ENCODE results near the gene PLET1.

The PLET1 gene

DNA sequence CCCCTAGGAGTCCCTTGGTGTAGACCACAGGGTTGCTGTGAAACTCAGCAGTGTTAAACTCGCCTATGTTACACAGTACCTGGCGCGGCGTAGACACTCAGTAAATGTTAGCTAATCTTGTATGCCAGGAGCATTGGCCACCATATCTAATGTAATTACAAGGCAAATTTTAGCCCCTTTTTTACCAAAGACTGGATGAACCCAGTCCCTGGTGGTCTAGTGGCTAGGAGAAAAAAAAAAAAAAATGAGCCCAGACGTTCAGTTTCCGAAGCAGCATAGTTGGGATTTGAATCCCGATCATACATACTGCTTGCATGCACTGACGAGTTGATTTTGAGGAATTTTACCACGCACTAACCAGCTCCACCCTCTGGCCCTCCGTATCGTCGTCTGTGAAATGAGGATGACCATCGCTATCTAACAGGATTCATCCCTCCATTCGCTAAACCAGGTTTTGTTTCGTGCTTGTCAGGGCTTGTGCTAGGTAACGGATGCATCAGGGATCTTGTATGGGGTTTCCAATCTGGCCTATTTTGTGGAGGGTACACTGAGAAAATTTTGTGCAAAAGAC is 33.7 kb downstream of the PLET1 start:
- Histone ChIP-seq H3K4me3 (ENCODE audit: low read length) (peak overlapping the region; percentile 82; the same call in 1 of the 2 replicates), H3K4me1 (ENCODE audit: control insufficient read depth, insufficient read depth, low read length) (no peaks in the 10 kb centered on the region)
- no peak for DNase-seq (ENCODE audit: low read depth, low spot score)

DNA sequence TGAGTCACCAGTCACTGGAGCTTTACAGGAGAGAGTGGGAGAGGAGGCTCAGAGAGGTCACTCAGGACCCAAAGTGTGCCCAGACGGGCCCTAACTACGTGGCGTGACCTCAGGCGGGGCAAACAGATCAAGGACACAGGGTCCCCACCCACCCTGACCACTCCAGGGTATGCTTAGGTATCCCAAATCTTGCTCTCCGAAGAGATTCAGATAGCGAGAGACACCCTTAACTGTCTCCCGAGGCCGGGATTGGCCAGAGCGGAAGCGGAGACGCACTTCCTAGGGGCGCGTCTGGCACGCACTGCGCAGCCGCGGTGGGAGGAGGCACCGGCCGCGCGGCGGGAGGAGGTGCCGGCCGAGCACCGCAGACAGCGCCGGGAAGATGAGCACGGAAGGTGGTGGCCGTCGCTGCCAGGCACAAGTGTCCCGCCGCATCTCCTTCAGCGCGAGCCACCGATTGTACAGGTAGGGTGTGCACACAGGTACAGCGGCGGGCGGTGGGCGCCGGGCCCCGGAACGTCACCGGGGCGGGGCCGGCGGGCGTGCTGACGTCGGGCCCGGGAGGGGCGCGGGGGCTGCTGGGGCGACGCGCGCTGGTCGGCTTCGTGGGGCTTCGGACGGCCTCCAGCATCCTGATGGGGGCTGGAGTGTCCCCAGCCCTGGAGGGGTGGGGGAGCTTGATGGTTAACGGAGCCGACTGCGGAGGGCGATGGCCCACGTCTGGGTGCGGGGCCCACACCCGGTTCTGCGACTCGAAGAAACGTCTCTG is 34.4 kb downstream of the PLET1 start, which contains the start of gene PTS:
PTS (plus strand) TSS at position 367 of the 769 bp plus-strand sequence; CDS start at position 383, 16 bp downstream.
- no peak within 1 kb of the TSS for H3K27ac ChIP-seq (ENCODE audit: low read length)
- H3K4me3 ChIP-seq (ENCODE audit: low read length), result peak within 1 kb of the TSS; percentile 82
- no CpG with 5 or more reads among the region's 70 CpGs for WGBS (ENCODE audit: insufficient coverage, insufficient read length)
- peak; percentile 54 for DNase-seq (ENCODE audit: low read depth, low spot score)
- H3K36me3 ChIP-seq (ENCODE audit: control insufficient read depth, insufficient read depth, low read length), result no peaks in the 10 kb centered on the region; the same call in 1 of the 2 replicates
- no peaks in the 10 kb centered on the region for H3K4me1 ChIP-seq (ENCODE audit: control insufficient read depth, insufficient read depth, low read length)
- H3K27me3 ChIP-seq (ENCODE audit: control insufficient read depth, insufficient read depth, low read length), result no peaks in the 10 kb centered on the region
- H3K9me3 ChIP-seq (ENCODE audit: control insufficient read depth, insufficient read depth, low read length), result no peaks in the 10 kb centered on the region

More for the DNA sequence above, 33.7 kb downstream of the PLET1 start:
- no peaks in the 10 kb centered on the region for H3K9me3 ChIP-seq (ENCODE audit: control insufficient read depth, insufficient read depth, low read length)
- H3K36me3 ChIP-seq (ENCODE audit: control insufficient read depth, insufficient read depth, low read length), result no peaks in the 10 kb centered on the region; the same call in 1 of the 2 replicates
- no peak overlapping the region for H3K27ac ChIP-seq (ENCODE audit: low read length)
- no peaks in the 10 kb centered on the region for H3K27me3 ChIP-seq (ENCODE audit: control insufficient read depth, insufficient read depth, low read length)
- WGBS (ENCODE audit: insufficient coverage, insufficient read length), result no CpG with 5 or more reads among the region's 16 CpGs

DNA sequence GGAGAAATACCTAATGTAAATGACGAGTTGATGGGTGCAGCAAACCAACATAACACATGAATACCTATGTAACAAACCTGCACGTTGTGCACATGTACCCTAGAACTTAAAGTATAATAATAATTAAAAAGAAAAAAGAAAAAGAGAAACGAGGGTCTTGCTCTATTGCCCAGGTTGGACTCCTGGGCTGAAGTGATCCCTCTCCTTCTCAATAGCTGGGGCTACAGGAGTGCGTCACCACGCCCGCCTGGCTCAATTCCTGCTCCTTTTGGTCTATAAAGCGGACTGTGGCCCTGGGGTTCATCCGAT is 35.0 kb downstream of the PLET1 start:
- Histone ChIP-seq H3K4me1 (ENCODE audit: control insufficient read depth, insufficient read depth, low read length) (no peaks in the 10 kb centered on the region), H3K4me3 (ENCODE audit: low read length) (peak overlapping the region; percentile 82; the same call in 1 of the 2 replicates), H3K36me3 (ENCODE audit: control insufficient read depth, insufficient read depth, low read length) (no peaks in the 10 kb centered on the region; the same call in 1 of the 2 replicates), H3K9me3 (ENCODE audit: control insufficient read depth, insufficient read depth, low read length) (no peaks in the 10 kb centered on the region), H3K27ac (ENCODE audit: low read length) (no peak overlapping the region), H3K27me3 (ENCODE audit: control insufficient read depth, insufficient read depth, low read length) (no peaks in the 10 kb centered on the region)
- no CpG with 5 or more reads among the region's 8 CpGs for WGBS (ENCODE audit: insufficient coverage, insufficient read length)
- no peak for DNase-seq (ENCODE audit: low read depth, low spot score)

DNA sequence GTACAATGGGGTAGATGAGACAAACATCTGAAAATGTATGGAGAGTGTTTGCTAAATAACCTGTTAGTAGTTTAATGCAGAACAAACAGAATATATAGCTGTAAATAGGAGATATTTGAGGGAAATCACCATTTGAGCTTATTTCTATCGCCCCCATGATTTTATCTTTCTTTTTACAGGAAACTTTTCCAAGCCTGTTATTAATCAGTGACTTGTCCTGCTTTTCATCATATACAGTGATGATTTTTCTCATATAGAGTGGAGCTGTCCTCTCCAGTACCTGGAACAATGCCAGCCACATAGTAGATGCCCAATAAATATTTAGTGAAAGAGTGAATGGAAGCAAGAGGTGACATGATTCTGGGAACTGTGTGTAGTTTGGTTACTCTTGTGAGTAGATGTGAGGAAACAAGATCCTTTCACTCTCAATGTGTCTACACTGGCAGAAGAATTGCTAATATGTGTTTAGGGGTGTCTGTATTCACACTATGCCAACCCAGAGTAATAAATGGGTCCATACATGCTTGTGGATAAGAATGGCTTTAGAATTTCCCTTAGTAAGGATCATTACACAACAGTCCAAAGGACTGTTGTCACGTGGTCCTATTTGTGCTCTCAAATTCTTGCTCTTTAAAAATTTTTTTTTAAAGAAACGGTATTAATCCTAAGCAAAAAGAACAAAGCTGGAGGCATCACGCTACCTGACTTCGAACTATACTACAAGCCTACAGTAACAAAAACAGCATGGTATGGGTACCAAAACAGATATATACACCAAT is 36.7 kb downstream of the PLET1 start:
- DNase-seq (ENCODE audit: low read depth, low spot score), result no peak
- H3K9me3 ChIP-seq (ENCODE audit: control insufficient read depth, insufficient read depth, low read length), result no peaks in the 10 kb centered on the region
- H3K36me3 ChIP-seq (ENCODE audit: control insufficient read depth, insufficient read depth, low read length), result no peaks in the 10 kb centered on the region
- H3K27me3 ChIP-seq (ENCODE audit: control insufficient read depth, insufficient read depth, low read length), result no peaks in the 10 kb centered on the region
- no CpG with 5 or more reads among the region's 5 CpGs for WGBS (ENCODE audit: insufficient coverage, insufficient read length)
- H3K4me1 ChIP-seq (ENCODE audit: control insufficient read depth, insufficient read depth, low read length), result no peaks in the 10 kb centered on the region
- H3K4me3 ChIP-seq (ENCODE audit: low read length), result no peak overlapping the region
- H3K27ac ChIP-seq (ENCODE audit: low read length), result no peak overlapping the region

DNA sequence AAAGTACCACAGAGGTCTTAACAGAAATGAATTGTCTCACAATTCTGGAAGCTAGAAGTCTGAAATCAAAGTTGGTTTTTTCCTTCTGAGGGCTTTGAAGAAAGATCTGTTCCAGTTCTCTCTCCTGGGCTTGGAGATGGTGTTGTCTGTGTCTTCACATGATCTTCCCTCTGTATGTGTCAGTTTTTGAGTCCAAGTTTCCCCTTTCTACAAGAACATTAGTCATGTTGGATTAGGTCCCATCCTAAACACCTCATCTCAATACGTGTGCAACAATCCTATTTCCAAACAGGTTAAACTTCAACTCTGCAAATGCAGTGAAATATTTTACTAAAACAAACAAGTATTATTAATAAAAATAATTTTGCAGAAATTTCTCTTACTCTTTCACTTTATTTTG is 37.5 kb downstream of the PLET1 start:
- no peaks in the 10 kb centered on the region for H3K36me3 ChIP-seq (ENCODE audit: control insufficient read depth, insufficient read depth, low read length)
- no peaks in the 10 kb centered on the region for H3K9me3 ChIP-seq (ENCODE audit: control insufficient read depth, insufficient read depth, low read length)
- WGBS (ENCODE audit: insufficient coverage, insufficient read length), result no CpG with 5 or more reads among the region's 1 CpG
- DNase-seq (ENCODE audit: low read depth, low spot score), result no peak
- H3K27ac ChIP-seq (ENCODE audit: low read length), result no peak overlapping the region
- H3K4me1 ChIP-seq (ENCODE audit: control insufficient read depth, insufficient read depth, low read length), result no peaks in the 10 kb centered on the region
- H3K4me3 ChIP-seq (ENCODE audit: low read length), result no peak overlapping the region
- no peaks in the 10 kb centered on the region for H3K27me3 ChIP-seq (ENCODE audit: control insufficient read depth, insufficient read depth, low read length)

- H3K9me3 ChIP-seq (ENCODE audit: control insufficient read depth, insufficient read depth, low read length), result no peaks in the 10 kb centered on the region
- no peak for DNase-seq (ENCODE audit: low read depth, low spot score)
- no CpG with 5 or more reads among the region's 4 CpGs for WGBS (ENCODE audit: insufficient coverage, insufficient read length)
- no peaks in the 10 kb centered on the region for H3K4me1 ChIP-seq (ENCODE audit: control insufficient read depth, insufficient read depth, low read length)
- no peaks in the 10 kb centered on the region for H3K36me3 ChIP-seq (ENCODE audit: control insufficient read depth, insufficient read depth, low read length)
- no peak overlapping the region for H3K4me3 ChIP-seq (ENCODE audit: low read length)
- no peaks in the 10 kb centered on the region for H3K27me3 ChIP-seq (ENCODE audit: control insufficient read depth, insufficient read depth, low read length)
- H3K27ac ChIP-seq (ENCODE audit: low read length), result no peak overlapping the region
These were observed 38.4 kb downstream of the PLET1 start for GRCh38 chr11:112222303-112222702.

DNA sequence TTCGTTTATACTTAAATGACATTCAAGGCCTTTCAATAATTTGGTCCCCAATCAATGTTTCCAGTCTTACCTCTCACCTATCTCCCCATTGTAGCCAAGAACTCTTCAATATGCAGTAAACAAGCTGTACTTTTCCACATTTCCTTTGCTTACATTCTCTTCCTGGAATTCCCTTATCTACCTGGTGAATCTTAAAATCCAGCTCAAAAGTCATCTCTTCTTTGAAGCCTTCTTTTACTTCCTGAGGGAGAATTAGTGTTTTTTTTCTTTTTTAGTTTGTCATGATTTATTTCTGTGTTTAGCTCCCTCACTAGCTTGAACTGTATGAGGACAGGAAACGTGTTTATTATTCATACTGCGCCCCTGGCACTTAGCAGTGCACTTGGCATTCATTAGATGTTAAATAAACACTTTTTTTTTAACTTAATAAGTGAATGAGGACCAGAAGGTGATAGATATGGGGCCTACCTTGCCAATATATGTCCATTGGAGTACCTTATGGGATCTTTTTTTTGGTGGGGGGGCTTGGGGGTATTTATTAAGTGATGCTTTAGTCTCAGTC is 39.3 kb downstream of the PLET1 start:
- DNase-seq (ENCODE audit: low read depth, low spot score), result no peak
- H3K36me3 ChIP-seq (ENCODE audit: control insufficient read depth, insufficient read depth, low read length), result no peaks in the 10 kb centered on the region
- H3K27me3 ChIP-seq (ENCODE audit: control insufficient read depth, insufficient read depth, low read length), result no peaks in the 10 kb centered on the region
- WGBS (ENCODE audit: insufficient coverage, insufficient read length), result no CpG with 5 or more reads among the region's 3 CpGs
- H3K4me3 ChIP-seq (ENCODE audit: low read length), result no peak overlapping the region
- no peaks in the 10 kb centered on the region for H3K9me3 ChIP-seq (ENCODE audit: control insufficient read depth, insufficient read depth, low read length)
- no peaks in the 10 kb centered on the region for H3K4me1 ChIP-seq (ENCODE audit: control insufficient read depth, insufficient read depth, low read length)
- H3K27ac ChIP-seq (ENCODE audit: low read length), result no peak overlapping the region

- no peaks in the 10 kb centered on the region for H3K27me3 ChIP-seq (ENCODE audit: control insufficient read depth, insufficient read depth, low read length)
- H3K4me3 ChIP-seq (ENCODE audit: low read length), result no peak overlapping the region
- WGBS (ENCODE audit: insufficient coverage, insufficient read length), result no CpG with 5 or more reads among the region's 7 CpGs
- no peaks in the 10 kb centered on the region for H3K4me1 ChIP-seq (ENCODE audit: control insufficient read depth, insufficient read depth, low read length)
- H3K36me3 ChIP-seq (ENCODE audit: control insufficient read depth, insufficient read depth, low read length), result no peaks in the 10 kb centered on the region
- DNase-seq (ENCODE audit: low read depth, low spot score), result peak; percentile 60
- no peaks in the 10 kb centered on the region for H3K9me3 ChIP-seq (ENCODE audit: control insufficient read depth, insufficient read depth, low read length)
- H3K27ac ChIP-seq (ENCODE audit: low read length), result no peak overlapping the region
These were observed 41.0 kb downstream of the PLET1 start for GRCh38 chr11:112219476-112220232.

- no peaks in the 10 kb centered on the region for H3K4me1 ChIP-seq (ENCODE audit: control insufficient read depth, insufficient read depth, low read length)
- H3K4me3 ChIP-seq (ENCODE audit: low read length), result no peak overlapping the region
- H3K27ac ChIP-seq (ENCODE audit: low read length), result no peak overlapping the region
- no peaks in the 10 kb centered on the region for H3K9me3 ChIP-seq (ENCODE audit: control insufficient read depth, insufficient read depth, low read length)
- H3K36me3 ChIP-seq (ENCODE audit: control insufficient read depth, insufficient read depth, low read length), result no peaks in the 10 kb centered on the region
- H3K27me3 ChIP-seq (ENCODE audit: control insufficient read depth, insufficient read depth, low read length), result no peaks in the 10 kb centered on the region
- WGBS (ENCODE audit: insufficient coverage, insufficient read length), result no CpG with 5 or more reads among the region's 1 CpG
- no peak for DNase-seq (ENCODE audit: low read depth, low spot score)
These were observed 44.0 kb downstream of the PLET1 start for GRCh38 chr11:112216561-112217105.

Measured in iPS DF 6.9 (cell line).